GM23248 (cell line): Measurements from ENCODE around the gene RALA. TPM values are rescaled to one million over a fixed set of nuclear protein-coding genes. Genes with fewer than 3 reads are reported as not detected.
"Not testable (repeated sequence)": the region's sequence is repeated elsewhere in the genome, so short reads cannot be mapped to it uniquely, and the experiment has no call there.

ENCODE experiments used
- DNase-seq: peaks from one replicate; pipeline ENCODE4 v3.0.0-alpha.2; 2015
- H2AFZ ChIP-seq: fragments of 200-600 bp; sonication (generic); 2 replicates; pipeline ENCODE4 v1.6.1; 2016; ENCODE audit warnings: antibody characterized with exemption
- H3F3A ChIP-seq: fragments of 200-600 bp; sonication (generic); 2 replicates; pipeline ENCODE4 v1.6.1; 2016; ENCODE audit warnings: mild to moderate bottlenecking, antibody characterized with exemption, mixed run types; ENCODE audit not compliant: insufficient read depth
- H3K27ac ChIP-seq: fragments of 200-600 bp; sonication (generic); 2 replicates; pipeline ENCODE4 v1.5.1; 2016; ENCODE audit warnings: mild to moderate bottlenecking
- H3K27me3 ChIP-seq: fragments of 200-600 bp; sonication (generic); replicated peaks from 2 replicates; pipeline ENCODE4 v1.6.1; 2016; ENCODE audit warnings: mild to moderate bottlenecking; ENCODE audit not compliant: insufficient read depth
- H3K36me3 ChIP-seq: fragments of 200-600 bp; sonication (generic); 2 replicates; pipeline ENCODE4 v1.6.1; 2016; ENCODE audit warnings: low read depth, mild to moderate bottlenecking
- H3K4me1 ChIP-seq: fragments of 200-600 bp; sonication (generic); 2 replicates; pipeline ENCODE4 v1.6.1; 2016; ENCODE audit warnings: mild to moderate bottlenecking; ENCODE audit not compliant: insufficient read depth
- H3K4me2 ChIP-seq: fragments of 200-600 bp; sonication (generic); one replicate; pipeline ENCODE4 v1.6.1; 2016; ENCODE audit warnings: mild to moderate bottlenecking; ENCODE audit not compliant: unreplicated experiment
- H3K4me3 ChIP-seq: fragments of 200-600 bp; sonication (generic); 2 replicates; pipeline ENCODE4 v1.5.1; 2016; ENCODE audit warnings: mild to moderate bottlenecking
- H3K79me2 ChIP-seq: fragments of 200-600 bp; sonication (generic); 2 replicates; pipeline ENCODE4 v1.6.1; 2016; ENCODE audit warnings: mild to moderate bottlenecking; ENCODE audit not compliant: insufficient read depth
- H3K9ac ChIP-seq: fragments of 200-600 bp; sonication (generic); 2 replicates; pipeline ENCODE4 v1.6.1; 2016; ENCODE audit warnings: mild to moderate bottlenecking
- H3K9me2 ChIP-seq: fragments of 200-600 bp; sonication (generic); 2 replicates; pipeline ENCODE4 v1.6.1; 2016; ENCODE audit warnings: mixed run types, mild to moderate bottlenecking, moderate library complexity; ENCODE audit not compliant: insufficient read depth
- H3K9me3 ChIP-seq: fragments of 200-600 bp; sonication (generic); one replicate; pipeline ENCODE4 v1.6.1; 2017; ENCODE audit warnings: low read depth
- H4K20me1 ChIP-seq: fragments of 200-600 bp; sonication (generic); 2 replicates; pipeline ENCODE4 v1.6.0; 2016; ENCODE audit not compliant: insufficient read depth
- EZH2 ChIP-seq: fragments of 200-600 bp; sonication (generic); IDR thresholded peaks from 2 replicates; pipeline ENCODE4 v1.6.1; 2018; ENCODE audit warnings: antibody characterized with exemption, mild to moderate bottlenecking; ENCODE audit not compliant: insufficient read depth, poor library complexity, severe bottlenecking
- EZH2phosphoT487 ChIP-seq: fragments of 200-600 bp; sonication (generic); IDR thresholded peaks from 2 replicates; pipeline ENCODE4 v1.6.1; 2018; ENCODE audit warnings: antibody characterized with exemption, moderate library complexity, mild to moderate bottlenecking, low read depth; ENCODE audit not compliant: insufficient read depth
- WGBS, 2 experiments: methylation state at CpG; one replicate each; pipeline ENCODE4 v1.1.6; 2015 to 2017; ENCODE audit warnings: low lambda C conversion rate in 2 of 2, low coverage in 1 of 2; ENCODE audit errors: missing lambda C conversion rate in 2 of 2; 5-methylcytosine and 5-hydroxymethylcytosine counted together
- in situ Hi-C: fragments of 300-500 bp; cut with MboI; formaldehyde crosslinking; loops from 2 replicates; pipeline ENCODE4 v1.15.0; 2020
- polyA plus RNA-seq: library from polyadenylated mRNA; unstranded; fragments of >200 nt; fragmentation: Nextera tagmentation; extraction: Ambion mirVana; gene quantifications from 2 replicates; pipeline ENCODE4 v1.2.1, GENCODE V29; 2016
- total RNA-seq: library from RNA; depleted of rRNA; stranded (reverse); fragments of >200 nt; shearing (Covaris generic); gene quantifications from 2 replicates; pipeline ENCODE4 v1.2.3, GENCODE V29; 2014

Gene RALA
- total and polyA plus RNA-seq, 2 experiments from 2014 or later = 21.7 to 82.8 TPM

DNA sequence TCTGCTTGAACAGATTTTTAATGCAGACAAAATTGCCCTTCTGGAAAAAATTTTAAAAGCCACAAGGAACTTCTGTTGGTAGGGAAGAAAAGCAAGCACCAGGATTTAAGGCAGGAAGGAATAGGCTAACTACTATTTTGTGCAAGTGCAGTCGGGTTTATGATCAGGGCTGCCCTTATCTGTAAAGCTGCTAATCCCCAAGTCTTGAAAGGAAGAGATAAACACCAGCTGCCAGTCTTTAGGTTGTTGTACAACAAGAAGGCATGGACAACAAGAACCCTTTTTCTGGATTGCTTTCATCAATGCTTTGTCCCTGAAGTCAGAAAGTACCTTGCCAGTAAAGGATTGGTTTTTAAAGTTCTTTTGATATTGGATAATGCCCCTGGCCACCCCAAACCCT is 40.7 kb downstream of the RALA start:
- TF ChIP-seq EZH2phosphoT487 = no peak
- TF ChIP-seq EZH2 = no peak
- no peak overlapping the region for H3K27ac ChIP-seq
- peaks cover 28% of the 10 kb centered on the region for H3F3A ChIP-seq
- H3K9me3 ChIP-seq = no peaks in the 10 kb centered on the region
- peaks cover 30% of the 10 kb centered on the region for H3K4me1 ChIP-seq
- no peaks in the 10 kb centered on the region for H3K27me3 ChIP-seq
- no peak overlapping the region for H3K4me2 ChIP-seq
- in situ Hi-C loops = no loop called here
- 61 to 64% methylated on average over 1 of the region's 1 CpG for WGBS, 2 experiments
- H3K36me3 ChIP-seq = peaks cover 4% of the 10 kb centered on the region; the same call in 1 of the 2 replicates
- H3K9ac ChIP-seq = no peak overlapping the region
- DNase-seq = no peak
- no peak overlapping the region for H3K4me3 ChIP-seq
- H2AFZ ChIP-seq = no peak overlapping the region
- H4K20me1 ChIP-seq = peaks cover 10% of the 10 kb centered on the region; the same call in 1 of the 2 replicates
- no peaks in the 10 kb centered on the region for H3K9me2 ChIP-seq
- peaks cover 100% of the 10 kb centered on the region for H3K79me2 ChIP-seq

DNA sequence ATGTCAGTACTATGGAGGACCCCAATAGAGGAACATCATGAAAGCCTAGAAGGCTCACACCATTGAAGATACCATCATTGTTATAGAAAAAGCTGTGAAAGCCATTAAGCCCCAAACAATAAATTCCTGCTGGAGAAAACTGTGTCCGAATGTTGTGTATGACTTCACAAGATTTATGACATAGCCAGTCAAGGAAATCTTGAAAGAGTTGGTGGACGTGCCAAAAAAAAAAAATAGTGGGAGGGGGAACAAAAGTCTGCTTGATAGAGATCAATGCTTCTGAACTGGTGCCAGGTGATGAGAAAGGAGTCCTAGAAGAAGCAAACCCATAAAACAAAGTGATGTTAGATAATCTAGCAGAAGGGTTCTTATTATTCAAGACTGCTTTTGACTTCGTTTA is 41.2 kb downstream of the RALA start:
- H3K27ac ChIP-seq = no peak overlapping the region
- TF ChIP-seq EZH2 (no peak), EZH2phosphoT487 (no peak)
- no peaks in the 10 kb centered on the region for H3K27me3 ChIP-seq
- peaks cover 4% of the 10 kb centered on the region; the same call in 1 of the 2 replicates for H3K36me3 ChIP-seq
- H3K9me2 ChIP-seq = no peaks in the 10 kb centered on the region
- H3K9me3 ChIP-seq = no peaks in the 10 kb centered on the region
- peaks cover 100% of the 10 kb centered on the region for H3K79me2 ChIP-seq
- H2AFZ ChIP-seq = no peak overlapping the region
- H3K4me1 ChIP-seq = peaks cover 25% of the 10 kb centered on the region
- no peak overlapping the region for H3K4me3 ChIP-seq
- no peak for DNase-seq
- in situ Hi-C loops = no loop called here
- 79 to 81% methylated on average over 3 of the region's 3 CpGs for WGBS, 2 experiments
- H3F3A ChIP-seq = peaks cover 24% of the 10 kb centered on the region
- H3K9ac ChIP-seq = no peak overlapping the region
- no peak overlapping the region for H3K4me2 ChIP-seq
- peaks cover 10% of the 10 kb centered on the region; the same call in 1 of the 2 replicates for H4K20me1 ChIP-seq

DNA sequence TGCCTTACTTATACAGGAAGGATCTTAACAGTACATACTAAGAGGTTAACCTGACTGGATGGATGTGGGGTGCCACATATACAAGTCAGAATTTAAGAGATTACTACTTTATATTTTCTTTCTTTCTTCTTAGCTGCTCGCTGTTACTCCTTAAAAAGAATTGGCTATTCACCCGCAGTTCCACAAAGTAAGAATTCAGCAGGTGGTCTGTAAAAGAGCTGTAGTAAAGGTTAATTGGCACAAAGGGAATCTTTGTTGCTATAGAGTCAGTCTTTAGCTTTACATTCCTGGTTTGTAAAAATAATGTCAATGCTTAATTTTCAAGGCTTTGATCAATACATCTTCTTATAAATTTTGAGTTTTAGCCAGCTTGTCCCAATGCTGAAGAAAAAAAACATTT is 43.2 kb downstream of the RALA start:
- no peak overlapping the region for H3K4me2 ChIP-seq
- no peak overlapping the region for H3K4me3 ChIP-seq
- no peak overlapping the region for H3K9ac ChIP-seq
- no peaks in the 10 kb centered on the region for H3K9me2 ChIP-seq
- no peak for DNase-seq
- WGBS, 2 experiments = 95 to 99% methylated on average over 2 of the region's 2 CpGs
- no peaks in the 10 kb centered on the region for H3K27me3 ChIP-seq
- H3K79me2 ChIP-seq = peaks cover 100% of the 10 kb centered on the region
- no peaks in the 10 kb centered on the region for H3K9me3 ChIP-seq
- in situ Hi-C loops = no loop called here
- H3K27ac ChIP-seq = no peak overlapping the region
- peaks cover 15% of the 10 kb centered on the region for H3K4me1 ChIP-seq
- peaks cover 4% of the 10 kb centered on the region; the same call in 1 of the 2 replicates for H3K36me3 ChIP-seq
- H2AFZ ChIP-seq = no peak overlapping the region
- H3F3A ChIP-seq = 0 out of 2 replicates have a peak, but pooled peaks cover 8% of the 10 kb centered on the region
- TF ChIP-seq EZH2 (no peak), EZH2phosphoT487 (no peak)
- H4K20me1 ChIP-seq = peaks cover 10% of the 10 kb centered on the region; the same call in 1 of the 2 replicates

DNA sequence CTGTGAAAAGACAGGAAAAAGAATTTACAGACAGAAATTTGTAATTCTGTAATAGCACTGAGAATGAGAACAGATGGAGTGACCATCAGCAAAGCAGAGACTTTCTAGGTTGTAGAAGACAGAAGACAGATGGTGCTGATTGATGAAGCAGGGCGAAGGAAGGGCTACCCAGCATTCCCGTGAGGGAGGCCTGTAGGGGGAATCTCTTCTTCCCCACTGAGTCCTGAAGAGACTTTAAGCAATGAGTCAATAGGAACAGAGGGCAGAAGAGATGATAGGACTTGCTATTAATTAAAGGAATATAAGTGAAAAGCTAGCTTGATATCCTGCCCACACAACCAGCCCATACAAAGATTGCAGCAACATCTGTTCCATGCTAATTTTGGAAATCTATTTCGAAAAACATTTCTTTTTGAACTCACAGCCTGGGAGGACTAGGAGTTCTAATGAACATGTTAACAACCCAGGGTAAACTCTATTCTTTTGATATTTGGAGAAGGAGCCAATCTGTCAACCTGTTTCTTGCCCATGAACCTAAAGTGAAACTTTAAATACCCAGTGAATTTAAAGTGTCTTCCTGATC is 44.1 kb downstream of the RALA start:
- Histone ChIP-seq H3F3A (0 out of 2 replicates have a peak, but pooled peaks cover 8% of the 10 kb centered on the region), H2AFZ (no peak overlapping the region), H3K36me3 (peaks cover 4% of the 10 kb centered on the region; the same call in 1 of the 2 replicates), H3K9ac (no peak overlapping the region), H3K4me1 (peaks cover 15% of the 10 kb centered on the region), H3K9me2 (no peaks in the 10 kb centered on the region), H3K4me3 (no peak overlapping the region), H3K27me3 (no peaks in the 10 kb centered on the region), H3K4me2 (peak overlapping the region; percentile 23), H3K79me2 (peaks cover 100% of the 10 kb centered on the region), H3K9me3 (no peaks in the 10 kb centered on the region), H4K20me1 (peaks cover 10% of the 10 kb centered on the region; the same call in 1 of the 2 replicates), H3K27ac (no peak overlapping the region)
- no peak for TF ChIP-seq EZH2
- TF ChIP-seq EZH2phosphoT487 = no peak
- 23% methylated on average over 3 of the region's 3 CpGs for WGBS, 2 experiments
- in situ Hi-C loops = no loop called here
- peak; percentile 30 for DNase-seq

DNA sequence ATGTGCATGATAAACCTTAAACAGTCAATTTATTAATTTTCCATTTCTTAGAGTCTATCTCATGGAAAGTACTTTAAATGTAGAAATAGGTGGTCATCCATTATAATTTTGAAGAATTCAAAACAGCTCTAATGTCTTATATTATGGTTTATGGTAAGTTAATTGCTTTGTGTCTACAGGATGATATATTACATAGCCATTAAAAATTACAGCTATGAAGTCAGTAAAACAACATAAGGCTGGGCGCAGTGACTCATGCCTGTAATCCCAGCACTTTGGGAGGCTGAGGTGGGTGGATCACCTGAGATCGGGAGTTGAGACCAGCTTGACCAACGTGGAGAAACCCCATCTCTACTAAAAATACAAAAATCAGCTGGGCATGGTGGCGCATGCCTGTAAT is 44.9 kb downstream of the RALA start:
- H3K4me1 ChIP-seq = peaks cover 15% of the 10 kb centered on the region
- WGBS, 2 experiments = 94% methylated on average over 4 of the region's 4 CpGs
- H4K20me1 ChIP-seq = peaks cover 10% of the 10 kb centered on the region; the same call in 1 of the 2 replicates
- H3K27ac ChIP-seq, in situ Hi-C loops, DNase-seq, H3K9me3 ChIP-seq, H3K9me2 ChIP-seq, H2AFZ ChIP-seq, H3F3A ChIP-seq, H3K36me3 ChIP-seq, H3K9ac ChIP-seq, H3K4me2 ChIP-seq, H3K4me3 ChIP-seq, H3K27me3 ChIP-seq: not testable (repeated sequence)
- H3K79me2 ChIP-seq = peaks cover 100% of the 10 kb centered on the region
